Measurements from ENCODE around the gene GJB3. TPM values are rescaled to one million over a fixed set of nuclear protein-coding genes. Genes with fewer than 3 reads are reported as not detected.

The GJB3 gene
- total and polyA plus RNA-seq, 2 of the 13 experiments (the other 11 are each of a cell fraction or from before 2014, with no cell fraction given), result not detected

DNA sequence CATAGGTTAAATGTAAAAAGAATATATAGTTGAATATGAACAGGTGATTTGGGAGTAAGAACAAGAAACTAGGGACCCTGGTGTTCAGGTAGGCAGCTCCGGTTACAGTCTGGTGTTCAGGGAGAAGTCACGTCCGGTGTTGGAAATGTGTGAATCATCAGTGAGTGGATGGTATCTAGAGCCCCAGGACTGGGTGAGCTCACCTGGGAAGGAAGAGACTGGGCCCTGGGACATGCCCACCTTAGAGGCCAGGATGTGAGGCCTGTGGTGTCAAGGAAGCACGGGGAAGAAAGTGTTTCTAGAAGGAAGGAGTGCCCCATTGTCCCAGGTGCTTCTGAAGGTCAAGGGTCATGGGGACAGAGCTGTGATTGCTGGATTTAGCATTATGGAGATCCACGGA is 1.5 kb upstream of the GJB3 start:
- TF ChIP-seq MIER2 (CRISPR knock-in tag; IDR thresholded peaks at IDR 0.05) (no peak), ZMAT3 (CRISPR knock-in tag; conservative IDR thresholded peaks at IDR 0.05) (no peak), SNAPC4 (CRISPR knock-in tag; IDR thresholded peaks at IDR 0.05) (no peak), NFYB (CRISPR knock-in tag; IDR thresholded peaks at IDR 0.05) (no peak), ZNF558 (CRISPR knock-in tag; IDR thresholded peaks at IDR 0.05; ENCODE audit: borderline replicate concordance) (no peak), THAP7 (CRISPR knock-in tag; IDR thresholded peaks at IDR 0.05) (no peak), SMC3 (IDR thresholded peaks at IDR 0.05; ENCODE audit: low read length) (no peak), REPIN1 (CRISPR knock-in tag; IDR thresholded peaks at IDR 0.05; ENCODE audit: borderline replicate concordance, low read depth) (no peak), ADNP (CRISPR knock-in tag; IDR thresholded peaks at IDR 0.05) (no peak), HNRNPLL (IDR thresholded peaks at IDR 0.05; ENCODE audit: low read depth, low read length, poor library complexity, severe bottlenecking) (no peak), ZNF720 (CRISPR knock-in tag; IDR thresholded peaks at IDR 0.05) (no peak), ZNF530 (CRISPR knock-in tag; IDR thresholded peaks at IDR 0.05; ENCODE audit: low read depth) (no peak), ATF4 (CRISPR knock-in tag; IDR thresholded peaks at IDR 0.05) (no peak), ZNF607 (CRISPR knock-in tag; IDR thresholded peaks at IDR 0.05; ENCODE audit: borderline replicate concordance) (no peak)
- TF ChIP-seq, protein P1, sequence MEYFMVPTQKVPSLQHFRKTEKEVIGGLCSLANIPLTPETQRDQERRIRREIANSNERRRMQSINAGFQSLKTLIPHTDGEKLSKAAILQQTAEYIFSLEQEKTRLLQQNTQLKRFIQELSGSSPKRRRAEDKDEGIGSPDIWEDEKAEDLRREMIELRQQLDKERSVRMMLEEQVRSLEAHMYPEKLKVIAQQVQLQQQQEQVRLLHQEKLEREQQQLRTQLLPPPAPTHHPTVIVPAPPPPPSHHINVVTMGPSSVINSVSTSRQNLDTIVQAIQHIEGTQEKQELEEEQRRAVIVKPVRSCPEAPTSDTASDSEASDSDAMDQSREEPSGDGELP (IDR thresholded peaks at IDR 0.05; ENCODE audit: borderline replicate concordance, low read depth), result no peak
- TF ChIP-seq, protein P2, sequence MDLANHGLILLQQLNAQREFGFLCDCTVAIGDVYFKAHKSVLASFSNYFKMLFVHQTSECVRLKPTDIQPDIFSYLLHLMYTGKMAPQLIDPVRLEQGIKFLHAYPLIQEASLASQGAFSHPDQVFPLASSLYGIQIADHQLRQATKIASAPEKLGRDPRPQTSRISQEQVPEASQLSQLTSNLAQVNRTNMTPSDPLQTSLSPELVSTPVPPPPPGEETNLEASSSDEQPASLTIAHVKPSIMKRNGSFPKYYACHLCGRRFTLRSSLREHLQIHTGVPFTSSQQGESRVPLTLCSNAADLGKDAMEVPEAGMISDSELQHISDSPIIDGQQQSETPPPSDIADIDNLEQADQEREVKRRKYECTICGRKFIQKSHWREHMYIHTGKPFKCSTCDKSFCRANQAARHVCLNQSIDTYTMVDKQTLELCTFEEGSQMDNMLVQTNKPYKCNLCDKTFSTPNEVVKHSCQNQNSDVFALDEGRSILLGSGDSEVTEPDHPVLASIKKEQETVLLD (CRISPR knock-in tag; IDR thresholded peaks at IDR 0.05; ENCODE audit: low read depth), result no peak
- DNase-seq (ENCODE audit: low spot score), result no peak
- WGBS (ENCODE audit: low lambda C conversion rate), result 20% methylated on average over 5 of the region's 5 CpGs
- H3K9ac ChIP-seq (ENCODE audit: insufficient read depth, low read depth, low read length), result no peak overlapping the region
- in situ Hi-C loops (cut with HindIII; ENCODE audit: extremely low pct_ligation_motif_present, low pct_unique_long_range_greater_than_20kb), result no loop called here
- no peak overlapping the region for H3K4me3 ChIP-seq (replicated peaks in 1 of 3; ENCODE audit: insufficient read depth in 1 of 3, low read depth in 2 of 3, low read length in 3 of 3)
- intact Hi-C loops (cut with micrococcal nuclease; ENCODE audit: unreplicated experiment), result no loop called here
- no peaks in the 10 kb centered on the region for H3K4me1 ChIP-seq (ENCODE audit: insufficient read depth, low read length)
- peaks cover 10 to 38% of the 10 kb centered on the region in 2 experiments; a peak in 4 of 5 replicates for H3K27me3 ChIP-seq (ENCODE audit: control insufficient read depth in 1 of 2, insufficient read depth in 2 of 2, low read length in 2 of 2)
- no peaks in the 10 kb centered on the region for H3K9me3 ChIP-seq (ENCODE audit: low read length)
- ChIA-PET CTCF (ENCODE audit: low intra/inter-chr PET ratio, low total read pairs) (no interaction called here), POLR2A (no interaction called here)
- no peaks in the 10 kb centered on the region for H3K79me2 ChIP-seq (ENCODE audit: insufficient read depth, low read length)
- H3K27ac ChIP-seq (ENCODE audit: extremely low read length, insufficient read depth, low read length), result no peak overlapping the region
- no peak overlapping the region for H3K4me2 ChIP-seq (ENCODE audit: low read depth, low read length)
- FAIRE-seq, result no peak
- H3K36me3 ChIP-seq (replicated peaks in 1 of 2; ENCODE audit: control insufficient read depth in 1 of 2, insufficient read depth in 2 of 2, low read length in 2 of 2), result no peaks in the 10 kb centered on the region
- no TSS peak for BruUV-seq (replicated peaks)
- no peaks in the 10 kb centered on the region for H4K20me1 ChIP-seq (ENCODE audit: insufficient read depth, low read length)
- ATAC-seq, result no peak
- no peak overlapping the region for H2AFZ ChIP-seq (ENCODE audit: low read length)
